ENCODE measurements around the gene ZC3HAV1. TPM values are rescaled to one million over a fixed set of nuclear protein-coding genes. Genes with fewer than 3 reads are reported as not detected.
A peak's percentile ranks its signal among the peaks of the same experiment; 100 is the strongest.

ZC3HAV1 gene
- total RNA-seq, 4 donors from 2014 or later: 43.4 to 59.7 (median 50.2) TPM

GRCh38 chr7:139043823-139044812, 65.4 kb downstream of the ZC3HAV1 start:
- Histone ChIP-seq H3K27me3 (no peaks in the 10 kb centered on the region), H3K4me3 (replicated peaks in 1 of 3) (no peak overlapping the region), H3K9me3 (no peaks in the 10 kb centered on the region), H3K4me1 (no peaks in the 10 kb centered on the region), H3K36me3 (peaks cover 8 to 12% of the 10 kb centered on the region in 2 donors), H3K27ac (no peak overlapping the region)
- peak in 1 of 2 donors; percentile 18 for DNase-seq
- whole genome bisulfite sequencing, 2 donors: 81 to 82% methylated on average over 14 of the region's 14 CpGs
- TF ChIP-seq POLR2A (IDR thresholded peaks at IDR 0.05) (no peak), CTCF (IDR thresholded peaks at IDR 0.05) (no peak)
- intact Hi-C loops (cut with DNase I): no loop called here

GRCh38 chr7:139041378-139042085, 68.0 kb downstream of the ZC3HAV1 start:
- Histone ChIP-seq H3K4me3 (replicated peaks in 1 of 3) (no peak overlapping the region), H3K27me3 (no peaks in the 10 kb centered on the region), H3K9me3 (no peaks in the 10 kb centered on the region), H3K27ac (no peak overlapping the region), H3K36me3 (peaks cover 0 to 6% of the 10 kb centered on the region in 2 donors), H3K4me1 (no peaks in the 10 kb centered on the region)
- intact Hi-C loops (cut with DNase I): no loop called here
- 54 to 64% methylated on average over 6 of the region's 6 CpGs for WGBS, 2 donors
- no peak for DNase-seq
- no peak for TF ChIP-seq POLR2A (IDR thresholded peaks at IDR 0.05)
- no peak for TF ChIP-seq CTCF (IDR thresholded peaks at IDR 0.05)

GRCh38 chr7:139038691-139039090, 70.8 kb downstream of the ZC3HAV1 start:
- no peak for DNase-seq
- TF ChIP-seq CTCF (IDR thresholded peaks at IDR 0.05): no peak
- no peak for TF ChIP-seq POLR2A (IDR thresholded peaks at IDR 0.05)
- H3K9me3 ChIP-seq: no peaks in the 10 kb centered on the region
- H3K27ac ChIP-seq: no peak overlapping the region
- 91 to 94% methylated on average over 2 of the region's 2 CpGs for WGBS, 2 donors
- H3K4me1 ChIP-seq: peaks cover 16 to 17% of the 10 kb centered on the region in 2 donors
- H3K27me3 ChIP-seq: no peaks in the 10 kb centered on the region
- H3K4me3 ChIP-seq (replicated peaks in 1 of 3): no peak overlapping the region
- intact Hi-C loops (cut with DNase I): no loop called here
- no peaks in the 10 kb centered on the region for H3K36me3 ChIP-seq

GRCh38 chr7:139036901-139037300, 72.6 kb downstream of the ZC3HAV1 start:
- Histone ChIP-seq H3K36me3 (no peaks in the 10 kb centered on the region), H3K4me3 (replicated peaks in 1 of 3) (no peak overlapping the region), H3K27ac (no peak overlapping the region), H3K4me1 (peaks cover 22 to 26% of the 10 kb centered on the region in 2 donors), H3K9me3 (no peaks in the 10 kb centered on the region), H3K27me3 (no peaks in the 10 kb centered on the region)
- WGBS, 2 donors: 80 to 84% methylated on average over 3 of the region's 3 CpGs
- TF ChIP-seq CTCF (IDR thresholded peaks at IDR 0.05) (no peak), POLR2A (IDR thresholded peaks at IDR 0.05) (no peak)
- DNase-seq: no peak
- intact Hi-C loops (cut with DNase I): no loop called here

Measured in thyroid gland (tissue), 4 donors.